Panc1 (cell line): Measurements from ENCODE around the gene LRP1B. TPM values are rescaled to one million over a fixed set of nuclear protein-coding genes. Genes with fewer than 3 reads are reported as not detected.

Experiments used
- ATAC-seq: fragments of 200-7000 bp; cut with Tn5 transposase; 2 replicates; pipeline ENCODE4 v1.9.1; 2020; ENCODE audit warnings: mild to moderate bottlenecking, moderate library complexity
- BruUV-seq: library from RNA; stranded (reverse); fragments of 400-500 nt; replicated peaks from 2 replicates; lab custom pipeline; 2021; lab: Mats Ljungman, UMichigan
- CTCF ChIA-PET: fragments of 300-600 bp; sonication (Branson Sonifier 250); formaldehyde crosslinking; loops from one replicate; lab custom pipeline; 2022; ENCODE audit warnings: antibody characterized with exemption; lab: Charles Lee
- POLR2A ChIA-PET: fragments of 300-600 bp; sonication (Branson Sonifier 250); formaldehyde crosslinking; loops from one replicate; lab custom pipeline; 2022; ENCODE audit warnings: antibody characterized with exemption; lab: Charles Lee
- DNase-seq: peaks from one replicate; pipeline ENCODE4 v3.0.0-alpha.2; 2010; ENCODE audit warnings: low read depth, low spot score
- H3K27ac ChIP-seq: 2 replicates; pipeline ENCODE4 v1.5.1; 2011; ENCODE audit warnings: mild to moderate bottlenecking, low read length, inconsistent platforms
- H3K27me3 ChIP-seq: fragments of 200-500 bp; sonication (Bioruptor generic); 2 replicates; pipeline ENCODE4 v1.6.0; 2014; ENCODE audit warnings: low read length, inconsistent platforms; ENCODE audit not compliant: control insufficient read depth, insufficient read depth
- H3K36me3 ChIP-seq: fragments of 200-500 bp; sonication (Bioruptor generic); 2 replicates; pipeline ENCODE4 v1.5.1; 2014; ENCODE audit warnings: inconsistent platforms, mild to moderate bottlenecking, low read length, moderate library complexity; ENCODE audit not compliant: control insufficient read depth, insufficient read depth
- H3K4me1 ChIP-seq: 2 replicates; pipeline ENCODE4 v1.5.1; 2011; ENCODE audit warnings: inconsistent platforms, mild to moderate bottlenecking, low read length, moderate library complexity; ENCODE audit not compliant: control insufficient read depth, insufficient read depth
- H3K4me3 ChIP-seq, 2 experiments: 2 replicates each; pipeline ENCODE4 v1.5.1; 2011 to 2012; ENCODE audit warnings: low read depth in 2 of 2, low read length in 2 of 2, mild to moderate bottlenecking in 2 of 2, inconsistent platforms in 1 of 2, moderate library complexity in 1 of 2
- H3K9me3 ChIP-seq: fragments of 200-500 bp; sonication (Bioruptor generic); 2 replicates; pipeline ENCODE4 v1.5.1; 2014; ENCODE audit warnings: low read depth, mild to moderate bottlenecking, inconsistent platforms, low read length, moderate library complexity; ENCODE audit not compliant: control insufficient read depth, insufficient read depth
- POLR2AphosphoS5 ChIP-seq: IDR thresholded peaks from 2 replicates; pipeline ENCODE4 v1.6.1; 2012; ENCODE audit warnings: mild to moderate bottlenecking, low read depth, low read length, moderate library complexity
- SIN3A ChIP-seq: IDR thresholded peaks from 2 replicates; pipeline ENCODE4 v1.6.1; 2012; ENCODE audit warnings: low read depth, mild to moderate bottlenecking, low read length, moderate library complexity, borderline replicate concordance; ENCODE audit not compliant: insufficient read depth
- TCF7L2 ChIP-seq: IDR thresholded peaks from 2 replicates; pipeline ENCODE4 v1.6.1; 2011; ENCODE audit warnings: mild to moderate bottlenecking, low read depth, low read length, inconsistent platforms
- in situ Hi-C: cut with HindIII; loops from 2 replicates; pipeline ENCODE4 v1.10.0; 2016; ENCODE audit warnings: low sequenced_read_pairs, low pct_unique_long_range_greater_than_20kb
- intact Hi-C: fragments of 100-400 bp; cut with micrococcal nuclease; formaldehyde crosslinking; loops from one replicate; pipeline ENCODE4 v1.10.0; 2022; ENCODE audit not compliant: unreplicated experiment
- total RNA-seq: library from RNA; stranded (reverse); gene quantifications from one replicate; pipeline ENCODE4 v1.2.1, GENCODE V29; 2021; ENCODE audit not compliant: unreplicated experiment
- TF ChIP-seq, protein P1 (sequence below), 2 experiments: IDR thresholded peaks; 2 replicates each; pipeline ENCODE4 v1.6.1; 2011 to 2012; ENCODE audit warnings: low read depth in 2 of 2, control low read depth in 1 of 2, low read length in 1 of 2, mild to moderate bottlenecking in 1 of 2, moderate library complexity in 1 of 2; ENCODE audit not compliant: insufficient read depth in 1 of 2
- TF ChIP-seq, protein P2 (sequence below): fragments of 450-650 bp; IDR thresholded peaks from 2 replicates; pipeline ENCODE4 v1.5.1; 2017; ENCODE audit warnings: mild to moderate bottlenecking

LRP1B gene
- total RNA-seq, 1 experiment from 2014 or later, result 0.54 TPM

DNA sequence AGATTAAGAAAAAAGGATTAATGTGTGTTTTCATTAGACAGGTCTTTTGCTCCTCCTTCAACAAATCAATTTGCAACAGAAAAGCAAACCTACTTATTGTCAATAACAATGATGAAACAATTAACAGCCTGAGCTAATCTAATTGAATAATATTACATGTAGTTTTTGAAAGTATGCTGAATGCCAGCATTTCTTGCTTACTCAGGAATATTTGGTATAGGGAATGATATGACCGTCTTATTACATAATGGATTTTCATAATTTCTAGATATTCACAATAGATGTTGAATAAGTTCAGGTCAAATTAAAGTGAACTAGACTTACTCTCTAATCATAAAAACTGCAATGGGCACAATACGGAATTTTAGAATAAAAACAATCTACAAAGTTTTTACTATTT is 1856.9 kb downstream of the LRP1B start:
- no peak overlapping the region for H3K4me3 ChIP-seq
- intact Hi-C loops (no loop called here), in situ Hi-C loops (no loop called here)
- TF ChIP-seq, protein P1, sequence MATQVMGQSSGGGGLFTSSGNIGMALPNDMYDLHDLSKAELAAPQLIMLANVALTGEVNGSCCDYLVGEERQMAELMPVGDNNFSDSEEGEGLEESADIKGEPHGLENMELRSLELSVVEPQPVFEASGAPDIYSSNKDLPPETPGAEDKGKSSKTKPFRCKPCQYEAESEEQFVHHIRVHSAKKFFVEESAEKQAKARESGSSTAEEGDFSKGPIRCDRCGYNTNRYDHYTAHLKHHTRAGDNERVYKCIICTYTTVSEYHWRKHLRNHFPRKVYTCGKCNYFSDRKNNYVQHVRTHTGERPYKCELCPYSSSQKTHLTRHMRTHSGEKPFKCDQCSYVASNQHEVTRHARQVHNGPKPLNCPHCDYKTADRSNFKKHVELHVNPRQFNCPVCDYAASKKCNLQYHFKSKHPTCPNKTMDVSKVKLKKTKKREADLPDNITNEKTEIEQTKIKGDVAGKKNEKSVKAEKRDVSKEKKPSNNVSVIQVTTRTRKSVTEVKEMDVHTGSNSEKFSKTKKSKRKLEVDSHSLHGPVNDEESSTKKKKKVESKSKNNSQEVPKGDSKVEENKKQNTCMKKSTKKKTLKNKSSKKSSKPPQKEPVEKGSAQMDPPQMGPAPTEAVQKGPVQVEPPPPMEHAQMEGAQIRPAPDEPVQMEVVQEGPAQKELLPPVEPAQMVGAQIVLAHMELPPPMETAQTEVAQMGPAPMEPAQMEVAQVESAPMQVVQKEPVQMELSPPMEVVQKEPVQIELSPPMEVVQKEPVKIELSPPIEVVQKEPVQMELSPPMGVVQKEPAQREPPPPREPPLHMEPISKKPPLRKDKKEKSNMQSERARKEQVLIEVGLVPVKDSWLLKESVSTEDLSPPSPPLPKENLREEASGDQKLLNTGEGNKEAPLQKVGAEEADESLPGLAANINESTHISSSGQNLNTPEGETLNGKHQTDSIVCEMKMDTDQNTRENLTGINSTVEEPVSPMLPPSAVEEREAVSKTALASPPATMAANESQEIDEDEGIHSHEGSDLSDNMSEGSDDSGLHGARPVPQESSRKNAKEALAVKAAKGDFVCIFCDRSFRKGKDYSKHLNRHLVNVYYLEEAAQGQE (IDR thresholded peaks at IDR 0.05; ENCODE audit: insufficient read depth in 1 of 2, low read depth in 2 of 2, low read length in 1 of 2), result no peak
- TF ChIP-seq TCF7L2 (no peak), POLR2AphosphoS5 (no peak), SIN3A (no peak)
- TF ChIP-seq, protein P2, sequence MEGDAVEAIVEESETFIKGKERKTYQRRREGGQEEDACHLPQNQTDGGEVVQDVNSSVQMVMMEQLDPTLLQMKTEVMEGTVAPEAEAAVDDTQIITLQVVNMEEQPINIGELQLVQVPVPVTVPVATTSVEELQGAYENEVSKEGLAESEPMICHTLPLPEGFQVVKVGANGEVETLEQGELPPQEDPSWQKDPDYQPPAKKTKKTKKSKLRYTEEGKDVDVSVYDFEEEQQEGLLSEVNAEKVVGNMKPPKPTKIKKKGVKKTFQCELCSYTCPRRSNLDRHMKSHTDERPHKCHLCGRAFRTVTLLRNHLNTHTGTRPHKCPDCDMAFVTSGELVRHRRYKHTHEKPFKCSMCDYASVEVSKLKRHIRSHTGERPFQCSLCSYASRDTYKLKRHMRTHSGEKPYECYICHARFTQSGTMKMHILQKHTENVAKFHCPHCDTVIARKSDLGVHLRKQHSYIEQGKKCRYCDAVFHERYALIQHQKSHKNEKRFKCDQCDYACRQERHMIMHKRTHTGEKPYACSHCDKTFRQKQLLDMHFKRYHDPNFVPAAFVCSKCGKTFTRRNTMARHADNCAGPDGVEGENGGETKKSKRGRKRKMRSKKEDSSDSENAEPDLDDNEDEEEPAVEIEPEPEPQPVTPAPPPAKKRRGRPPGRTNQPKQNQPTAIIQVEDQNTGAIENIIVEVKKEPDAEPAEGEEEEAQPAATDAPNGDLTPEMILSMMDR, result no peak
- ChIA-PET CTCF (no interaction called here), POLR2A (no interaction called here)
- no peak overlapping the region for H3K27ac ChIP-seq
- H3K4me1 ChIP-seq, result no peaks in the 10 kb centered on the region
- no peaks in the 10 kb centered on the region for H3K36me3 ChIP-seq
- no peak for ATAC-seq
- BruUV-seq, result no TSS peak
- no peak for DNase-seq
- H3K9me3 ChIP-seq, result no peaks in the 10 kb centered on the region
- H3K27me3 ChIP-seq, result no peaks in the 10 kb centered on the region

DNA sequence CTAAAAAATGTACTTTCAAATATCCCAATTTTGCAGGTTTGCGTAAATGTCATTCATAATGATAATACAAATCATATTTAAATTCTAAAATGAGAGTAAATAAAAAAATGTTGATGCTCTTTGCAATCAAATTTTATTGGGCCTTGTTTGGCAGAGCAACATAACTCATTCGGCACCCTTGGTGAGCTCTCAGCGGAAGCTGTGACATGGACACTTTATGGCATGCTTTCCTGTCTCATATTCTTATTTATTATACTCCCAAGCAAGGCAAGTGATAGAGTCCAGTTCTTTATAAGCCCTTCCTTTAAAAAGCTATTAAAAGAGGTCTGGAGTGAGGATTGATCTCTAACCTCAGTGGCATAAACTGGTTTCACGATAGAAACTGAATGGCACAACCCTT is 1857.4 kb downstream of the LRP1B start:
- ATAC-seq, result no peak
- intact Hi-C loops, result no loop called here
- Histone ChIP-seq H3K4me1 (no peaks in the 10 kb centered on the region), H3K27ac (no peak overlapping the region), H3K36me3 (no peaks in the 10 kb centered on the region), H3K9me3 (no peaks in the 10 kb centered on the region), H3K4me3 (no peak overlapping the region), H3K27me3 (no peaks in the 10 kb centered on the region)
- no TSS peak for BruUV-seq
- DNase-seq, result no peak
- ChIA-PET CTCF (no interaction called here), POLR2A (no interaction called here)
- TF ChIP-seq POLR2AphosphoS5, result no peak
- TF ChIP-seq SIN3A, result no peak
- TF ChIP-seq, protein P2, result no peak
- TF ChIP-seq TCF7L2, result no peak
- TF ChIP-seq, protein P1 (IDR thresholded peaks at IDR 0.05; ENCODE audit: insufficient read depth in 1 of 2, low read depth in 2 of 2, low read length in 1 of 2), result no peak
- in situ Hi-C loops, result no loop called here
